GM03348 (cell line): ENCODE measurements around the gene SMARCD1.

Experiments
- DNase-seq: peaks from one replicate; pipeline ENCODE4 v3.0.0; 2012; ENCODE audit warnings: low spot score

SMARCD1 gene

DNA sequence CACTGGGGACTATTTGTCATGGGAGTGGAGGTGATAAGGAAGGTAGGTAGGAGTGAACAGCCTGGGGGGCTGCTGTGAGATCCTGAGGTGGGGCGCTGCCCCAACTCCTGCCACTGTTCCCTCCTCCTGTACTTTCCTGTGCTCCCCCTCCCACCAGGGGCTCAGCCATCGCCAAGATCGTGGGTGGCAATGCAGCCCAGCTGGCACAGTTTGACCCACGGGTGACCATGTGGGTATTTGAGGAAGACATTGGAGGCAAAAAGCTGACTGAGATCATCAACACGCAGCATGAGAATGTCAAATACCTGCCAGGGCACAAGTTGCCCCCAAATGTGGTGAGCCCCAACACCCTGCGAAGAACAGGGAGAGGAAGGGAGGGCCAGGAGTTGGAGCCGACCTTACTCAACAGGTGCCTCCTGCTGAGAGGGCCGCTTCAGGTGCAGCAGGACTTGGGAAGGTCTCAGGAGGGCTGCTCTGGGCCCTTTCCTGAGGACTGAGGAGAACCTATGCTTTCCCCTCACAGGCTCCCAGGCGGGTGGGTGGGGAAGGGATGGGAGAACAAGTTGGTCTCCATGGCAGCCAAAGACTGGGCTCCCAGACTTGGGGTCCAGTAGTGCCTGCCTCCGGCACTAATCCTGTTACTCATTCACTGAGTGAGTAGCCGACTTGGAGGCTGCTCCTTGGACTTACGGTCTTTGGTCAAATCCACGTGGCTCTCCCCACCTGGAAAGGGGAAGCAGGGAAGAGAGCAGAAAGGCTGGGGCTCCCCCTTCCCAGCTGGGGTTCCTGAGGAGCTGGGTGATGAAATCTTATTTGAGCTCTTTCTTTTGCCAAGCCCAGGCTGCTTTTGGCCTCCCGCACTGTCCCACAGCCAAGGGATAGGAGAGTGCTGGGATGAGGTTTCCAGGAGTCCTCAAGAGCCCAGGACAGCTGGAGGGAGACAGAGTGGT is 19.6 kb downstream of the SMARCD1 start:
- DNase-seq, result no peak

DNA sequence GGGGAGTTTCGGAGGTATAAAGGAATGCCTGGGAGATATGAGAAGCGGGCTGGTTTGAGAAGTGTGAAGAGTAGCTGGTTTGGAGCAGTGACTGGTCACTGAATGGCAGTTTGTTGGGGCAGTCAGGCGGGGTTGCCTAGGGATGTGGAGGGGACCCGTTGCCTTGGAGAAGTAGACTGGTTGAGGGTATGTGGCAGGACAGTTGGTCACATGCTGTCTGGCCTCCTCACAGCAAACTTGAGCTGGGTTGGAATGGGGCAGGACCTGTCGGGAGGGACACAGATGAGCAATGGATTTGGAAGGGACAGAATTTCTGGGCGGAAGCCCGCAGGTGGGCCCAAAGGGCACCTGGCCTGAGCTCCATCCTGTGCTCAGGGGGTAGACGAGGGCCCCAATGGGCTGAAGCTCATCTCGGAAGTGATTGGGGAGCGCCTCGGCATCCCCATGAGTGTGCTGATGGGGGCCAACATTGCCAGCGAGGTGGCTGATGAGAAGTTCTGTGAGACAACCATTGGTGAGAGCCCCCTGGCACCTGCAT is 20.8 kb downstream of the SMARCD1 start:
- no peak for DNase-seq

- DNase-seq, result no peak
Measured at GRCh38 chr12:50106907-50107306, 21.8 kb downstream of the SMARCD1 start.

GRCh38 chr12:50107416-50108268 is 22.5 kb downstream of the SMARCD1 start:
- DNase-seq, result no peak

DNA sequence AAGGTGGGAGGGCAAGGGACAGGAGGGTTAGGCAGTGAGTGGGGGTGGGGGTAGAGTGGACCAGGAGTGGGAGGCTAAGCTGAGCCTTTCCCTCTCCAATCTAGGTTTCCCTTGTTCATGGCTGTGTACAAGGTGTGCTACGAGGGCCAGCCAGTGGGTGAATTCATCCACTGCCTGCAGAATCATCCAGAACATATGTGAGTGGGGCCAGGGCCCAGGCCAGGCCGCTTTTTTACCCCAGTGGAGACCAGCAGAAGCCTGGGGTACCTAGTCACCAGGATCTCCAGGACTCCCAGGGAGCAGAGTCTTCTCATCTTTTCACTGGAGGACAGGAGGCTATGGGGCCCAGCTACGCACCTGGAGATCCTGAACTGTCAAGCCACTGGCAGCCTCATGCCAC is 24.2 kb downstream of the SMARCD1 start:
- DNase-seq, result no peak

DNA sequence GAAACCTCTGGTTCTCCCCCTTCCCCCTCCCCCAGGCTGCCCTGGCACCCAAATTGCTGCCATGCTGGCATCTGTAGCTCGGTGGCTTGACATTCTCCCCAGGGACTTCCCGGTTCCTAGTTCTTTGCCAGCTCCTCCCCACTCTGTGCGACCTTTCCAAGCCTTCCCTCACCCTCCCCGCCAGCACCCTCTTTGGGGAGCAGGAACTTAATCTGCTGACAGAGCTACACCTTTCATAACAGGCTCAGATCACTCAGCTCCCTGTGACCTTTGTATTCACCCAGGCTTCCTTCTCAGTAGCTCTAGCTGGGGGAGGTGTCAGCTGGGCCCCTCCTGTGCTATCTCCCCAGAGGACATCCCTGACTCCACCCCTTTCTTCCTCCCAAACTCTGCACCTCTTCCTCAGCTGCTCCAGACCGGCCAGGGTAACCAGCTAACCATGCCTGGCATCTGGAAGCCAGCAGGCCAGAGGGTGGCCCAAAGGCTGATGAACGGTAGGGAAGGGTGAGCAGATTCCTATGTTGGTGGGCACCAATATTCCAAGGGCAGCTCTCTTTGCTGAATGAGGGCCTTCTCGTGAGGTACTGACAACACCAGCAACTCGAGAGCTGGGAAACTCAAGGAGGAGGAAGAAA is 25.1 kb downstream of the SMARCD1 start:
- peak; percentile 46 for DNase-seq

DNA sequence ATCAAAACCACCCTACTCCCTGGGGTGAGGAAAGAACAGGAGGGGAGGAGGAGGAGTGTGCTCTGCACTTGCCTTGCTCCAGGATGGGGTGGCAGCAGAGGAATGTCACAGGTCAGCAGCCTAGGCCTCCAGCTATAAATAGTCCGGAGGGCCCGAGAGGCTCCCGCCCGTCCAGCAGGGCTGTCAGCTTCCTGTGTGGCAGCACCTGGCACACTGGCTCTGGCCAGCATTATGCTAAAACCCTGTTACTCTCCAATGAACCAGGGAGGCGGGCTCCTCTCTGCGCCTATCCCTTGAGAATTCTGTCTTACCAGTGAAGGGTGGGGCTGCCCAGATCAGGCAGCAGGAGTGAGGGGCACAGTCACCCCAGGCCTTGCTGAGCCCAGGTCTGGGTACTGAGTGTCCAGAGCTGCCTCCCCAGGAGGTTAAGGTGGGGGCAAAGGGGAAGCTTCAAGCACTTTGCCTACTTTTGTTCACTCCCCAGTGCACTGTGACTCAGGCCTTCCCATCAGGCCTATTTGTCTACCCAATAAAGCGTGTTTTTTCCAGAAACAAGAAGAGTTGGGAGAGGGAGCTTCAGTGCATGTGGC is 25.7 kb downstream of the SMARCD1 start:
- DNase-seq, result peak; percentile 45

- DNase-seq, result no peak
Measured at GRCh38 chr12:50111395-50111692, 26.2 kb downstream of the SMARCD1 start.

DNA sequence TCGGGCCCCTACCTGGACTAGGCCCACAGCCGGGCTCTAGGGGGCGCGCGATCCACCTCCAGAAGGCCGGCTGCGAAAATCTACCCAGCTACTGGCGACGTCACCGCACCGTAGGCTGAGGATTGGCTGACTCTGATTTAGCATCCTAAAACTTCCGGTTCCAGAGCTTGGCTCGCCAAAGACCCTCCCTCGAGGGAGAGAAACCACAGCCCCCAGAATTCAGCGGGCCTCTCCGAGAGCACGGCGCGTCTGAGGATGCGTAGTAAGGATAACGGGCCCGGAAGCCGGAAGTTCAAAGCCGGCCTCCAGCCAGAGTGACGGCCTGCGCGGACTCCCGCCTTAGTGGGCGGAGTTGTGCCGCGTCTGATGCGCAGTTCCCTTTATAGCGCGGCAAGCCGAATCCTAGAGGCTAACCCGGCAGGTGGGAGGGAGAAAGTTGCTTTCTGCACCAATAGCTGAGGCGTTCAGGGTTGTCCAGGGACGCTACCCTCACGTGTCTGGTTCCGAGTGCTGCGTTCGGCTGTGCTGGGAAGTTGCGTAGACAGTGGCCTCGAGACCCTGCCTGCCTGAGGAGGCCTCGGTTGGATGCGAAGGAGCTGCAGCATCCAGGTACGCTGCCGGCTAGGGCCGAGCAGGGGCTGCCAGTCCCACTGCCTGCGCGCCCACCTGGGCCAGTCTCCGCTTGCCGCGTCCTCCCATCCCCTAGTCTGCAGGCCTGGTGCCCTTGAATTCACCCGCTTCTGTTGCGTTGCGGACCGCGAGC is 26.7 kb downstream of the SMARCD1 start, which contains the start of gene COX14:
Gene COX14 (plus strand): TSS at position 544 of the 763 bp plus-strand sequence. CDS start 7,808 bp downstream, outside the sequence.
- peak; percentile 97 for DNase-seq

DNA sequence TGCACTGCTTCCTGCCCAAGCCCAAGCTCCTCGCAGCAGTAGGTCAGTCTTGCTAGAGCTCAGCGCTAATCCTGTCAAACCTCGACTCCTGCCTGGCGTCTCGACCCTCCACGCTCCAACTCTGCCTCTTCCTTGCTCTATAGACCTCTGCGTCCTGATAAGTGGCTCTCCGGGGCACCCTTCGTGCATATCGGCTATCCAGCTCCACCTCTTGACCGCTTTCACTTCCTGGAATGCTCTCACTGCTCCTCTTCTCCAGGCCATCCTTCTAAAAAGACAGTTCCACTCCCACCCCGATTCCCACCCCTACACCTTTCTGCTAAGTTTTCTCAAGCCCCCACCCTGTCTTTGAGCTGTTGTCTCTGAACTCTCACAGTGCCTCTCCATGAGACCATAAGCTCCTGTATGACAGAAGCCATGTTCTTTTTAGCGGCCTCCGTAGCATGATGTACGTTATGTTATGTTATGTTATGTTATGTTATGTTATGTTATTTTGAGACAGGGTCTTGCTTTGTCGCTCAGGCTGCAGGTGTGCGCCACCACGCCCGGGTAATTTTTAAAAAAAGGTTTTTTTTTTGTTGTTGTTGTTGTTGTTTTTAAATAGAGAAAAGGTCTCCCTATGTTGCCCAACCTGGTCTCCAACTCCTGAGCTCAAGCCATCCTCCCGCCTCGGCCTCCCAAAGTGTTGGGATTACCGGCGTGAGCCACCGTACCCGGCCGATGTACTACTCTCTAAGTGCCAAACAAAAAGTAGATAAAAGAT is 27.5 kb downstream of the SMARCD1 start:
- DNase-seq, result peak; percentile 63

- DNase-seq, result no peak
Measured at GRCh38 chr12:50117057-50117622, 32.0 kb downstream of the SMARCD1 start.

GRCh38 chr12:50119387-50119786 is 34.2 kb downstream of the SMARCD1 start:
- DNase-seq, result no peak

GRCh38 chr12:50120521-50120920 is 35.4 kb downstream of the SMARCD1 start:
- no peak for DNase-seq

- no peak for DNase-seq
Measured at GRCh38 chr12:50120953-50121352, 35.8 kb downstream of the SMARCD1 start.

DNA sequence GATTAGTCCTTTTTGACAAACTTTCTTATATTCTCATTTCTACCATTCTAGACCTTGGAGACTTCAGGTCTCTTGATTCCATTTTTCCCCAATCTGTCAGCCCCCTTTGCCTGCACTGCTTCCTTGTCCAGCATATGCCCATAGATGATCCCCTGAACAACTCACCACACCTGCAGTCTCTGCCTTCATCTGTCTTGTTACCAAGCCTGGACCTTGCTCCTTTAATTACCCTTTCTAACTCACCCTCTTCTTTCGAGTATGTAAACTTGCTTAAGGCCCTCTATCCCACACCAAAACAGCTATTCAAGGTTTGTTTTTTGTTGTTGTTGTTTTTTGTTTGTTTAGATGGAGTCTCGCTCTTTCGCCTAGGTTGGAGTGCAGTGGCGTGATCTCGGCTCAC is 36.5 kb downstream of the SMARCD1 start:
- no peak for DNase-seq

- DNase-seq, result no peak
Measured at GRCh38 chr12:50123203-50123602, 38.1 kb downstream of the SMARCD1 start.

DNA sequence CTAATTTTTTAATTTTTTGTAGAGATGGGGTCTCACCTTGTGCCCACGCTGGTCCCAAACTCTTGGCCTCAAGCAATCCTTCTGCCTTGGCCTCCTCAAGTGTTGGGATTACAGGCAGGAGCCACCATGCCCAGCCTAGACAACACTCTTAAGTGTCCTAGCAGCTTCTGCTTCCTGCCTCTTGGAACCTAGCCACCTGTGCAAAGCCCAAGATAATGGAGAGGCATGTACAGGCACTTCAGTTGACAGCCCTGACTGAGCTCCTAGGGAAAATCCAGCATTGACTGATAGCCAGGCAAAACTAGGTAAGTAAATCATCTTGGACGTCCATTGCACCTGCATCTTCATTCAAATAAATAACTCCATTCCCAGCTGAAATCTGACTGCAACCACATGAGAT is 42.4 kb downstream of the SMARCD1 start:
- no peak for DNase-seq

- no peak for DNase-seq
Measured at GRCh38 chr12:50129290-50129689, 44.1 kb downstream of the SMARCD1 start.

DNA sequence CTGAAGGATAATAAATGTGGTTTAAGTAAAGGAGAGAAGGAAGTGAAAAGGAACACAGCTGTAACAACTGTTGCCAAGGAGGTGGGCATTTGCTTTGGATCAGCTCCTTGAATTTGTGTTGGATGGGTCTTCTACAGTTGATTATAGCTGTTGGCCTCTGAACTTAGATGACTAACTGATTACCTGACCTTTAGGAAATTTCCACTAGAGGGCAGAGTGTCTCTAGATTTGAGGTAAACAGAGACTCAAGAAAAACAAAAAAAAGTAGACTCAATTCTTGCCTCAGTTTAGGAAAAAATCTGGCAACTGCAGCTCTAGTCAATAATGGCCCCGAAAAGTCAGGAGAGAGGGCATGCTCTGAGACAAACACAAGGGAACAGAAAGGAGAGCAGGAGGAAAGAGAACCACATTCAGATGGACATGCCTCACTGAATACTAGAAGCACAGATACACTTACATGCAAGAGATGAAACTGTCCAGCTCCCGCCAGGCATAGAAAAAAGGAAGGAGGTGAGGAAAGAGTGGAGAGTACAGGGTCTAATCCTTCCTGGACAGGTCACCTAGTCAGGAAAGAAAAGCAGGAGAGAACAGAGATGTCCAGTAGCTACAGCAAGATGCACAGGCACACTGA is 47.5 kb downstream of the SMARCD1 start:
- DNase-seq, result peak; percentile 56
